Calu3 (cell line): Measurements from ENCODE around the gene HS3ST4. TPM values are rescaled to one million over a fixed set of nuclear protein-coding genes. Genes with fewer than 3 reads are reported as not detected.

Source experiments
- BruUV-seq: library from RNA; stranded (reverse); fragments of 400-500 nt; replicated peaks from 2 replicates; lab custom pipeline; 2021; lab: Mats Ljungman, UMichigan
- CTCF ChIA-PET: fragments of 300-600 bp; sonication (Branson Sonifier 250); formaldehyde crosslinking; loops from one replicate; lab custom pipeline; 2022; ENCODE audit warnings: antibody characterized with exemption; lab: Charles Lee
- DNase-seq: peaks from one replicate; pipeline ENCODE4 v3.0.0; 2022
- H3K27ac Mint-ChIP-seq: one replicate; pipeline ENCODE4 v1.8.0; 2022; ENCODE audit warnings: mixed read lengths; ENCODE audit not compliant: unreplicated experiment
- H3K27me3 Mint-ChIP-seq: one replicate; pipeline ENCODE4 v1.8.0; 2022; ENCODE audit warnings: mixed read lengths; ENCODE audit not compliant: unreplicated experiment
- H3K36me3 Mint-ChIP-seq: one replicate; pipeline ENCODE4 v1.8.0; 2022; ENCODE audit warnings: mild to moderate bottlenecking, moderate library complexity, mixed read lengths; ENCODE audit not compliant: insufficient read depth, unreplicated experiment
- H3K4me1 Mint-ChIP-seq: one replicate; pipeline ENCODE4 v1.8.0; 2022; ENCODE audit warnings: mild to moderate bottlenecking, low read depth, mixed read lengths; ENCODE audit not compliant: unreplicated experiment
- H3K4me3 Mint-ChIP-seq: one replicate; pipeline ENCODE4 v1.8.0; 2022; ENCODE audit warnings: mild to moderate bottlenecking, low read depth, moderate library complexity, mixed read lengths; ENCODE audit not compliant: unreplicated experiment
- H3K9me3 Mint-ChIP-seq: one replicate; pipeline ENCODE4 v1.8.0; 2022; ENCODE audit warnings: low read depth, mixed read lengths; ENCODE audit not compliant: unreplicated experiment
- CTCF ChIP-seq: fragments of 200-600 bp; IDR thresholded peaks from one replicate; pipeline ENCODE4 v1.8.0; 2022; ENCODE audit warnings: antibody characterized with exemption; ENCODE audit not compliant: unreplicated experiment
- intact Hi-C: fragments of 100-400 bp; cut with micrococcal nuclease; formaldehyde crosslinking; loops from one replicate; pipeline ENCODE4 v1.10.0; 2022; ENCODE audit not compliant: unreplicated experiment
- microRNA-seq: library from miRNA; unstranded; fragments of <30 nt; microRNA quantifications from one replicate; pipeline ENCODE4 v1.2.0, GENCODE V29; 2022
- total RNA-seq: library from RNA; stranded (reverse); gene quantifications from 2 replicates; pipeline ENCODE4 v1.2.3, GENCODE V29; 2022

The HS3ST4 gene
- total RNA-seq, 1 experiment from 2014 or later = not detected

DNA sequence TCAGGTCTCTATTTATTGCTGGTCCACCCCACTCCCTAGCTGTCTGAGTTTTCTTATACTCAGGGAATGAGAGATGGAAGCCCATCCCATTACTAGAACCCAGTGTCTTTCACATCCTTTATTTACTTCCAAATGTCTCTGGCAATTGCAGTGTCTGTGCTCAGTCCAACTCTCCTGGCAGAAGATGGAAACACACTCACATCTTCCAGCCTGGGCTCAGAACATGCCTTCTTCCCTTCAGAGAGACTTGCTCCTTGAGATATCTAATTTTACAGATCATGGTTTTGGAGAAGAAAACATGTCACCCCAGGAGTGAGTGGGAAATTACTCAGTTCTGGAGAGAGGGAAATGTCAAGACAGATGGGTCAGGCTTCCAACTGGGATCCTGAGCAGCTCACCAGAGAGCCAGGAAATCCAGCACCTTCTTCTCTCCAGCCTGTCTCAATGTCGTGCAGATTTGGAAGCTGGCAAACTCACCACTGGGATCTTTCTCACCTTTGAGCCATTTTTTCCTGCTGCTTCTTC is 494.4 kb downstream of the HS3ST4 start:
- H3K4me3 Mint-ChIP-seq = no peak overlapping the region
- TF ChIP-seq CTCF = no peak
- peaks cover 21% of the 10 kb centered on the region for H3K9me3 Mint-ChIP-seq
- H3K4me1 Mint-ChIP-seq = no peaks in the 10 kb centered on the region
- H3K27me3 Mint-ChIP-seq = no peaks in the 10 kb centered on the region
- no TSS peak for BruUV-seq
- H3K27ac Mint-ChIP-seq = no peak overlapping the region
- CTCF ChIA-PET = no interaction called here
- H3K36me3 Mint-ChIP-seq = no peaks in the 10 kb centered on the region
- intact Hi-C loops = no loop called here
- no peak for DNase-seq

Small RNA genes lying within 50 kb of the gene (microRNA-seq; reads per million reads assigned to microRNA genes)
- not detected for gene MIR548W
